HEK293 (cell line): ENCODE results near the gene RCN2.

ENCODE experiments used
- CTCF ChIA-PET: fragments of 350-600 bp; formaldehyde crosslinking; extraction: SDS; loops from one replicate; lab custom pipeline; 2021; ENCODE audit warnings: antibody characterized with exemption; lab: Yijun Ruan, JAX
- POLR2A ChIA-PET: fragments of 300-600 bp; formaldehyde crosslinking; extraction: SDS; loops from one replicate; lab custom pipeline; 2020; ENCODE audit warnings: antibody characterized with exemption, inconsistent platforms; lab: Yijun Ruan, JAX
- H3K27ac ChIP-seq: fragments of 200-500 bp; sonication (Bioruptor generic); 2 replicates; pipeline ENCODE4 v1.5.1; 2014; ENCODE audit warnings: low read depth, low read length, control low read depth, inconsistent platforms; ENCODE audit errors: extremely low read depth
- H3K36me3 ChIP-seq, 2 experiments: fragments of 200-500 bp in 1 of 2; sonication (Bioruptor generic) in 1 of 2; 1 replicate in 1 of 2; 2 replicates in 1 of 2; pipeline ENCODE4 v1.5.1; 2014 to 2017; ENCODE audit warnings: inconsistent platforms in 2 of 2, low read length in 2 of 2; ENCODE audit not compliant: control insufficient read depth in 2 of 2, insufficient read depth in 1 of 2
- H3K4me1 ChIP-seq: fragments of 200-500 bp; sonication (Bioruptor generic); 2 replicates; pipeline ENCODE4 v1.5.1; 2014; ENCODE audit warnings: mild to moderate bottlenecking, low read length, inconsistent platforms; ENCODE audit not compliant: control insufficient read depth, insufficient read depth
- H3K4me3 ChIP-seq: 2 replicates; pipeline ENCODE4 v1.5.1; 2011; ENCODE audit warnings: low read depth, mild to moderate bottlenecking, control low read depth, low read length, moderate library complexity
- H3K9me3 ChIP-seq: fragments of 200-500 bp; sonication (Bioruptor generic); 2 replicates; pipeline ENCODE4 v1.5.1; 2014; ENCODE audit warnings: low read depth, low read length, inconsistent platforms; ENCODE audit not compliant: control insufficient read depth, insufficient read depth
- HOXA7 ChIP-seq: sonication (generic); formaldehyde crosslinking; IDR thresholded peaks from 2 replicates; pipeline ENCODE4 v1.8.1; 2022; ENCODE audit warnings: missing genetic modification reagents, borderline replicate concordance
- HOXC10 ChIP-seq: sonication (generic); formaldehyde crosslinking; IDR thresholded peaks from 2 replicates; pipeline ENCODE4 v1.8.1; 2023; ENCODE audit warnings: mild to moderate bottlenecking, missing genetic modification reagents
- HOXD13 ChIP-seq: sonication (generic); formaldehyde crosslinking; IDR thresholded peaks from 2 replicates; pipeline ENCODE4 v1.8.0; 2022; ENCODE audit warnings: missing genetic modification reagents, borderline replicate concordance
- MZF1 ChIP-seq: fragments of 450-650 bp; formaldehyde crosslinking; IDR thresholded peaks from 2 replicates; pipeline ENCODE4 v1.5.1; 2017; ENCODE audit warnings: missing biosample characterization, missing genetic modification characterization, borderline replicate concordance
- SP3 ChIP-seq: fragments of 450-650 bp; formaldehyde crosslinking; IDR thresholded peaks from 2 replicates; pipeline ENCODE4 v1.5.1; 2016; ENCODE audit warnings: missing biosample characterization, missing genetic modification characterization
- YY2 ChIP-seq: fragments of 450-650 bp; formaldehyde crosslinking; IDR thresholded peaks from 2 replicates; pipeline ENCODE4 v1.5.1; 2016; ENCODE audit warnings: missing biosample characterization, missing genetic modification characterization
- ZBTB1 ChIP-seq: fragments of 450-650 bp; formaldehyde crosslinking; IDR thresholded peaks from 2 replicates; pipeline ENCODE4 v1.5.1; 2016; ENCODE audit warnings: missing biosample characterization, missing genetic modification characterization
- ZBTB7A ChIP-seq: fragments of 450-650 bp; formaldehyde crosslinking; IDR thresholded peaks from 2 replicates; pipeline ENCODE4 v1.5.1; 2016; ENCODE audit warnings: low read depth, missing biosample characterization, missing genetic modification characterization
- ZNF114 ChIP-seq: fragments of 450-650 bp; formaldehyde crosslinking; IDR thresholded peaks from 2 replicates; pipeline ENCODE4 v1.5.0; 2017; ENCODE audit warnings: missing biosample characterization, missing genetic modification characterization
- ZNF121 ChIP-seq: fragments of 450-650 bp; formaldehyde crosslinking; IDR thresholded peaks from 2 replicates; pipeline ENCODE4 v1.5.1; 2016; ENCODE audit warnings: missing biosample characterization, missing genetic modification characterization
- ZNF133 ChIP-seq: fragments of 450-650 bp; formaldehyde crosslinking; IDR thresholded peaks from 2 replicates; pipeline ENCODE4 v1.5.1; 2016; ENCODE audit warnings: missing biosample characterization, missing genetic modification characterization
- ZNF140 ChIP-seq: fragments of 450-650 bp; formaldehyde crosslinking; IDR thresholded peaks from 2 replicates; pipeline ENCODE4 v1.5.1; 2016; ENCODE audit warnings: missing biosample characterization, missing genetic modification characterization
- ZNF202 ChIP-seq: fragments of 450-650 bp; formaldehyde crosslinking; IDR thresholded peaks from 2 replicates; pipeline ENCODE4 v1.5.1; 2016; ENCODE audit warnings: missing biosample characterization, missing genetic modification characterization, borderline replicate concordance
- ZNF221 ChIP-seq: fragments of 450-650 bp; formaldehyde crosslinking; IDR thresholded peaks from 2 replicates; pipeline ENCODE4 v1.5.1; 2017; ENCODE audit warnings: missing biosample characterization, missing genetic modification characterization, borderline replicate concordance
- ZNF223 ChIP-seq: fragments of 450-650 bp; formaldehyde crosslinking; IDR thresholded peaks from 2 replicates; pipeline ENCODE4 v1.5.1; 2016; ENCODE audit warnings: missing biosample characterization, missing genetic modification characterization
- ZNF302 ChIP-seq: fragments of 450-650 bp; formaldehyde crosslinking; IDR thresholded peaks from 2 replicates; pipeline ENCODE4 v1.5.1; 2016; ENCODE audit warnings: missing biosample characterization, missing genetic modification characterization, low read depth
- ZNF341 ChIP-seq: fragments of 450-650 bp; formaldehyde crosslinking; IDR thresholded peaks from 2 replicates; pipeline ENCODE4; 2016; ENCODE audit warnings: low read depth, missing biosample characterization, missing genetic modification characterization
- ZNF391 ChIP-seq: fragments of 450-650 bp; formaldehyde crosslinking; IDR thresholded peaks from 2 replicates; pipeline ENCODE4 v1.5.1; 2016; ENCODE audit warnings: low read depth, missing biosample characterization, missing genetic modification characterization, borderline replicate concordance
- ZNF473 ChIP-seq: fragments of 450-650 bp; formaldehyde crosslinking; IDR thresholded peaks from 2 replicates; pipeline ENCODE4 v1.5.1; 2017; ENCODE audit warnings: missing biosample characterization, missing genetic modification characterization
- ZNF48 ChIP-seq: fragments of 450-650 bp; formaldehyde crosslinking; IDR thresholded peaks from 2 replicates; pipeline ENCODE4 v1.5.1; 2016; ENCODE audit warnings: missing biosample characterization, missing genetic modification characterization
- ZNF513 ChIP-seq: fragments of 450-650 bp; IDR thresholded peaks from 2 replicates; pipeline ENCODE4 v1.5.1; 2018; ENCODE audit warnings: missing biosample characterization, missing genetic modification characterization
- ZNF521 ChIP-seq: fragments of 450-650 bp; formaldehyde crosslinking; IDR thresholded peaks from 2 replicates; pipeline ENCODE4 v1.5.1; 2017; ENCODE audit warnings: missing biosample characterization, mild to moderate bottlenecking, missing genetic modification characterization
- ZNF558 ChIP-seq: fragments of 450-650 bp; formaldehyde crosslinking; IDR thresholded peaks from 2 replicates; pipeline ENCODE4 v1.5.1; 2016; ENCODE audit warnings: missing biosample characterization, missing genetic modification characterization
- ZNF621 ChIP-seq: fragments of 450-650 bp; formaldehyde crosslinking; IDR thresholded peaks from 2 replicates; pipeline ENCODE4 v1.5.1; 2017; ENCODE audit warnings: missing biosample characterization, missing genetic modification characterization
- ZSCAN23 ChIP-seq: fragments of 450-650 bp; formaldehyde crosslinking; IDR thresholded peaks from 2 replicates; pipeline ENCODE4 v1.5.1; 2016; ENCODE audit warnings: missing biosample characterization, missing genetic modification characterization
- ZXDB ChIP-seq: fragments of 450-650 bp; formaldehyde crosslinking; IDR thresholded peaks from 2 replicates; pipeline ENCODE4 v1.5.1; 2016; ENCODE audit warnings: missing biosample characterization, missing genetic modification characterization
- TF ChIP-seq, protein P1 (sequence below): fragments of 450-650 bp; formaldehyde crosslinking; IDR thresholded peaks from 2 replicates; pipeline ENCODE4 v1.5.1; 2016; ENCODE audit warnings: missing biosample characterization, missing genetic modification characterization
- TF ChIP-seq, protein P2 (sequence below): fragments of 450-650 bp; formaldehyde crosslinking; IDR thresholded peaks from 2 replicates; pipeline ENCODE4 v1.5.1; 2017; ENCODE audit warnings: missing biosample characterization, missing genetic modification characterization
- TF ChIP-seq, protein P3 (sequence below): fragments of 450-650 bp; formaldehyde crosslinking; IDR thresholded peaks from 2 replicates; pipeline ENCODE4 v1.5.1; 2017; ENCODE audit warnings: missing biosample characterization, missing genetic modification characterization

Gene RCN2

DNA sequence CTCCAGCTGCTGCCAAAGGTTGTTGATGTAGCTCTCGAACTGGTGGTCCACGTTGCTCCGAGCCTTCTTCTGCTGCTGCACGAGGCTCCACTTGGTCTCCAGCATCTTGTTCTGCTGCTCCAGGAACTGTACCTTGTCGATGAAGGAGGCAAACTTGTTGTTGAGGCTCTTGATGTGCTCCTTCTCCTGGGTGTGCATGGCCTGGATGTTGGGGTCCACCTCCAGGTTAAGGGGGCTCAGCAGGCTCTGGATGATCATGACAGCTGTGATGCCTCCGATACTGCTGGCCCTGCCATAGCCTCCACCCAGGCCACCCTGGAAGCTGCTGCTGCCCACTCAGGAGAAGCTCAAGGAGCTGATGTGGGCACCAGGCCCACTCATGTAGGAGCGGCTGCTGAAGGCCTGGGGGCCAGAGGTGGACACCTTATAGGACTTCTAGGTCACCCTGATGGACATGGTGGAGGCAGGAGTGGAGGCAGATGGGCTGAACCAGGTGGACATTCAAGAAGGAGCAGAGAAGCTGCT lies 48.5 kb downstream of the RCN2 start:
- POLR2A ChIA-PET: no interaction called here
- no peak overlapping the region for H3K27ac ChIP-seq
- no peaks in the 10 kb centered on the region for H3K36me3 ChIP-seq
- no peaks in the 10 kb centered on the region for H3K9me3 ChIP-seq
- CTCF ChIA-PET: interaction anchor here (0.8 to 1.3 kb wide), 3 partner anchors 9 to 44 kb away, joined by 3 to 7 read pairs (median 3); no protein-coding TSS in a partner anchor
- no peak overlapping the region for H3K4me3 ChIP-seq
- H3K4me1 ChIP-seq: no peaks in the 10 kb centered on the region
- TF ChIP-seq ZXDB (no peak), ZNF140 (tag by site-specific recombination) (no peak)

- Histone ChIP-seq H3K36me3 (no peaks in the 10 kb centered on the region), H3K27ac (no peak overlapping the region), H3K9me3 (no peaks in the 10 kb centered on the region), H3K4me1 (no peaks in the 10 kb centered on the region), H3K4me3 (no peak overlapping the region)
- CTCF ChIA-PET: interaction anchor here (0.7 kb wide), 1 partner anchor 9 kb away, joined by 4 read pairs; no protein-coding TSS in a partner anchor
- TF ChIP-seq ZNF121 (no peak), ZNF202 (tag by site-specific recombination) (no peak), ZNF133 (tag by site-specific recombination) (no peak), YY2 (tag by site-specific recombination) (no peak), MZF1 (no peak), ZBTB7A (tag by site-specific recombination) (no peak), ZNF114 (tag by site-specific recombination) (no peak), ZNF621 (tag by site-specific recombination) (no peak), ZNF558 (tag by site-specific recombination) (no peak)
- TF ChIP-seq, protein P1, sequence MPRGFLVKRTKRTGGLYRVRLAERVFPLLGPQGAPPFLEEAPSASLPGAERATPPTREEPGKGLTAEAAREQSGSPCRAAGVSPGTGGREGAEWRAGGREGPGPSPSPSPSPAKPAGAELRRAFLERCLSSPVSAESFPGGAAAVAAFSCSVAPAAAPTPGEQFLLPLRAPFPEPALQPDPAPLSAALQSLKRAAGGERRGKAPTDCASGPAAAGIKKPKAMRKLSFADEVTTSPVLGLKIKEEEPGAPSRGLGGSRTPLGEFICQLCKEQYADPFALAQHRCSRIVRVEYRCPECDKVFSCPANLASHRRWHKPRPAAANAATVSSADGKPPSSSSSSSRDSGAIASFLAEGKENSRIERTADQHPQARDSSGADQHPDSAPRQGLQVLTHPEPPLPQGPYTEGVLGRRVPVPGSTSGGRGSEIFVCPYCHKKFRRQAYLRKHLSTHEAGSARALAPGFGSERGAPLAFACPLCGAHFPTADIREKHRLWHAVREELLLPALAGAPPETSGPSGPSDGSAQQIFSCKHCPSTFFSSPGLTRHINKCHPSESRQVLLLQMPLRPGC: no peak
- POLR2A ChIA-PET: no interaction called here
Measured at GRCh38 chr15:76982356-76982755, 50.8 kb downstream of the RCN2 start.

DNA sequence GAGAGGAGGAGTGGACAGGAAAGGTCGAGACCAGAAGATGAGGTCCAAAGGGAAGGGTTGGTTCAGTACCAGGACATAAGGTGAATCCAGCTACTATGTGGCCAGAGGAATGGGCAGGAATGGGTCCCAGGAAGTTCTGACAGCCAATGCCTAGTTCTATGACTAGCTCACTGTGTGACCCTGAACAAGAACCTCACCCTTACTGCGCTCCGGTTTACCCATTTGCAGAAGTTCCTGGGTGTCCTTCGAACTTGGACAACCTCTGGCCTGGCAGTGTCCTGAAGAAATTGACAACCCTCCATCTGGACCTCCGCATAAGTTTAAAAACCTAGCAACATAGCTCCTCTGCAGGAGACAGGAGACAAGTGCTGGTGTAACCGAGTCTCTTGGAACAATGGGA lies 51.2 kb downstream of the RCN2 start:
- Histone ChIP-seq H3K36me3 (no peaks in the 10 kb centered on the region), H3K27ac (no peak overlapping the region), H3K4me3 (no peak overlapping the region), H3K4me1 (no peaks in the 10 kb centered on the region), H3K9me3 (no peaks in the 10 kb centered on the region)
- CTCF ChIA-PET: interaction anchor here (0.7 kb wide), 1 partner anchor 9 kb away, joined by 4 read pairs; no protein-coding TSS in a partner anchor
- TF ChIP-seq HOXA7 (CRISPR knock-in tag): no peak
- no peak for TF ChIP-seq HOXC10 (CRISPR knock-in tag)
- no peak for TF ChIP-seq ZBTB1
- TF ChIP-seq ZNF341 (tag by site-specific recombination): no peak
- no peak for TF ChIP-seq ZNF302 (tag by site-specific recombination)
- TF ChIP-seq, protein P2, sequence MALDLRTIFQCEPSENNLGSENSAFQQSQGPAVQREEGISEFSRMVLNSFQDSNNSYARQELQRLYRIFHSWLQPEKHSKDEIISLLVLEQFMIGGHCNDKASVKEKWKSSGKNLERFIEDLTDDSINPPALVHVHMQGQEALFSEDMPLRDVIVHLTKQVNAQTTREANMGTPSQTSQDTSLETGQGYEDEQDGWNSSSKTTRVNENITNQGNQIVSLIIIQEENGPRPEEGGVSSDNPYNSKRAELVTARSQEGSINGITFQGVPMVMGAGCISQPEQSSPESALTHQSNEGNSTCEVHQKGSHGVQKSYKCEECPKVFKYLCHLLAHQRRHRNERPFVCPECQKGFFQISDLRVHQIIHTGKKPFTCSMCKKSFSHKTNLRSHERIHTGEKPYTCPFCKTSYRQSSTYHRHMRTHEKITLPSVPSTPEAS (tag by site-specific recombination): no peak
- no peak for TF ChIP-seq ZSCAN23 (tag by site-specific recombination)
- no peak for TF ChIP-seq ZNF223 (tag by site-specific recombination)
- TF ChIP-seq HOXD13 (CRISPR knock-in tag): no peak
- no peak for TF ChIP-seq ZNF48
- TF ChIP-seq ZNF621 (tag by site-specific recombination): no peak
- no peak for TF ChIP-seq ZNF391
- no peak for TF ChIP-seq ZNF513 (tag by site-specific recombination)
- no peak for TF ChIP-seq MZF1
- TF ChIP-seq, protein P3, sequence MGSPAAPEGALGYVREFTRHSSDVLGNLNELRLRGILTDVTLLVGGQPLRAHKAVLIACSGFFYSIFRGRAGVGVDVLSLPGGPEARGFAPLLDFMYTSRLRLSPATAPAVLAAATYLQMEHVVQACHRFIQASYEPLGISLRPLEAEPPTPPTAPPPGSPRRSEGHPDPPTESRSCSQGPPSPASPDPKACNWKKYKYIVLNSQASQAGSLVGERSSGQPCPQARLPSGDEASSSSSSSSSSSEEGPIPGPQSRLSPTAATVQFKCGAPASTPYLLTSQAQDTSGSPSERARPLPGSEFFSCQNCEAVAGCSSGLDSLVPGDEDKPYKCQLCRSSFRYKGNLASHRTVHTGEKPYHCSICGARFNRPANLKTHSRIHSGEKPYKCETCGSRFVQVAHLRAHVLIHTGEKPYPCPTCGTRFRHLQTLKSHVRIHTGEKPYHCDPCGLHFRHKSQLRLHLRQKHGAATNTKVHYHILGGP (tag by site-specific recombination): no peak
- no peak for TF ChIP-seq ZNF558 (tag by site-specific recombination)
- TF ChIP-seq ZNF221 (tag by site-specific recombination): no peak
- TF ChIP-seq SP3 (tag by site-specific recombination): no peak
- no peak for TF ChIP-seq ZNF521 (tag by site-specific recombination)
- TF ChIP-seq ZNF473 (tag by site-specific recombination): no peak
- TF ChIP-seq, all 188 proteins: peak for 0
- POLR2A ChIA-PET: no interaction called here
